Naive thymus-derived CD4-positive, alpha-beta T cell (primary cell): ENCODE results near the gene YIPF5. TPM values are rescaled to one million over a fixed set of nuclear protein-coding genes. Genes with fewer than 3 reads are reported as not detected.
A peak's percentile ranks its signal among the peaks of the same experiment; 100 is the strongest.

Source experiments
- ATAC-seq: fragments of 150-1000 bp; cut with Tn5 transposase; 2 replicates; pipeline ENCODE4 v1.10.0; 2021; ENCODE audit warnings: mild to moderate bottlenecking, moderate library complexity
- CTCF ChIA-PET: fragments of 350-600 bp; sonication (Branson Sonifier 250); formaldehyde crosslinking; loops from one replicate; lab custom pipeline; 2021; ENCODE audit warnings: antibody characterized with exemption; lab: Charles Lee
- POLR2A ChIA-PET: fragments of 350-600 bp; sonication (Branson Sonifier 250); formaldehyde crosslinking; loops from one replicate; lab custom pipeline; 2021; ENCODE audit warnings: antibody characterized with exemption, inconsistent platforms; lab: Charles Lee
- DNase-seq, 9 donors: peaks; one replicate each; pipeline versions ENCODE4 v3.0.0 to v3.0.0-alpha.2; 2020 to 2022; ENCODE audit warnings: mixed read lengths in 1 of 9
- H3K27ac ChIP-seq: one replicate; pipeline ENCODE4 v1.7.0; 2013; ENCODE audit warnings: mild to moderate bottlenecking, low read depth, low read length, moderate library complexity
- H3K27me3 ChIP-seq, 2 donors: one replicate each; pipeline ENCODE4 v1.7.0; 2013; ENCODE audit warnings: low read length in 2 of 2, mild to moderate bottlenecking in 2 of 2, moderate library complexity in 2 of 2; ENCODE audit not compliant: control insufficient read depth in 2 of 2, insufficient read depth in 2 of 2
- H3K36me3 ChIP-seq, 3 experiments: 1 replicate in 2 of 3; 2 replicates in 1 of 3; pipeline ENCODE4 v1.7.0; 2013; ENCODE audit warnings: low read length in 3 of 3, mild to moderate bottlenecking in 3 of 3, moderate library complexity in 1 of 3; ENCODE audit not compliant: insufficient read depth in 3 of 3, control insufficient read depth in 2 of 3
- H3K4me1 ChIP-seq, 2 donors: one replicate each; pipeline ENCODE4 v1.7.0; 2013; ENCODE audit warnings: low read length in 2 of 2, mild to moderate bottlenecking in 2 of 2, moderate library complexity in 1 of 2; ENCODE audit not compliant: control insufficient read depth in 2 of 2, insufficient read depth in 2 of 2
- H3K4me3 ChIP-seq: 2 replicates; pipeline ENCODE4 v1.7.0; 2013; ENCODE audit warnings: mild to moderate bottlenecking, low read length
- H3K9me3 ChIP-seq, 3 experiments: 1 replicate in 2 of 3; 2 replicates in 1 of 3; pipeline ENCODE4 v1.7.0; 2013; ENCODE audit warnings: low read length in 3 of 3; ENCODE audit not compliant: control insufficient read depth in 2 of 3
- H3K27ac Mint-ChIP-seq, 9 donors: one replicate each; pipeline ENCODE4 v1.8.0; 2020 to 2022; ENCODE audit warnings: mixed read lengths in 9 of 9, mild to moderate bottlenecking in 8 of 9, moderate library complexity in 5 of 9, inconsistent platforms in 2 of 9
- H3K27me3 Mint-ChIP-seq, 5 donors: one replicate each; pipeline ENCODE4 v1.8.0; 2021 to 2022; ENCODE audit warnings: mixed read lengths in 5 of 5, mild to moderate bottlenecking in 1 of 5
- H3K36me3 Mint-ChIP-seq, 5 donors: one replicate each; pipeline ENCODE4 v1.8.0; 2020 to 2022; ENCODE audit warnings: mixed read lengths in 5 of 5, mild to moderate bottlenecking in 3 of 5, inconsistent platforms in 1 of 5
- H3K4me1 Mint-ChIP-seq, 7 donors: one replicate each; pipeline ENCODE4 v1.8.0; 2020 to 2022; ENCODE audit warnings: mixed read lengths in 7 of 7, mild to moderate bottlenecking in 3 of 7, inconsistent platforms in 1 of 7
- H3K4me3 Mint-ChIP-seq, 10 donors: one replicate each; pipeline ENCODE4 v1.8.0; 2020 to 2022; ENCODE audit warnings: mild to moderate bottlenecking in 10 of 10, mixed read lengths in 10 of 10, moderate library complexity in 6 of 10, inconsistent platforms in 2 of 10
- H3K9me3 Mint-ChIP-seq, 11 donors: one replicate each; pipeline ENCODE4 v1.8.0; 2020 to 2022; ENCODE audit warnings: mixed read lengths in 11 of 11, mild to moderate bottlenecking in 4 of 11, inconsistent platforms in 1 of 11, moderate library complexity in 1 of 11
- intact Hi-C, 2 donors: fragments of 100-400 bp; cut with micrococcal nuclease; formaldehyde crosslinking; loops; one replicate each; pipeline ENCODE4 v1.15.1; 2023
- polyA plus RNA-seq, 2 donors: library from polyadenylated mRNA; unstranded; fragments of 300-500 nt; fragmentation: Illumina TruSeq; gene quantifications; one replicate each; pipeline ENCODE4 v1.2.3, GENCODE V29; 2021
- total RNA-seq, 6 experiments: library from RNA in 5 of 6; stranded (reverse) in 5 of 6; gene quantifications; 1 replicate in 5 of 6; 2 replicates in 1 of 6; pipeline ENCODE4 v1.2.3 and lab custom pipeline; 2021 to 2026

Gene YIPF5
- total and polyA plus RNA-seq, 7 experiments from 2014 or later = 27.0 to 62.9 (median 48.8) TPM

- Mint-ChIP-seq H3K4me3 (no peak overlapping the region), H3K27ac (no peak overlapping the region), H3K27me3 (peaks cover 6 to 20% (median 10%) of the 10 kb centered on the region in 5 donors), H3K9me3 (no peaks in the 10 kb centered on the region), H3K4me1 (peaks cover 0 to under 1% (median 0%) of the 10 kb centered on the region in 7 donors), H3K36me3 (no peaks in the 10 kb centered on the region)
- Histone ChIP-seq H3K9me3 (no peaks in the 10 kb centered on the region), H3K36me3 (no peaks in the 10 kb centered on the region), H3K27ac (no peak overlapping the region), H3K4me1 (peaks cover 7 to 8% of the 10 kb centered on the region in 2 donors), H3K27me3 (no peaks in the 10 kb centered on the region), H3K4me3 (no peak overlapping the region)
- DNase-seq (no peak), ATAC-seq (no peak)
- CTCF ChIA-PET = interaction anchor here (1.0 kb wide), 1 partner anchor 9 kb away, joined by 3 read pairs; no protein-coding TSS in a partner anchor
- POLR2A ChIA-PET = no interaction called here
- intact Hi-C loops = loop anchor here in 1 of 2 donors (10.0 kb wide), 1 partner anchor 882 kb away; no protein-coding TSS in a partner anchor
Measured at GRCh38 chr5:144196612-144197011, 26.2 kb upstream of the YIPF5 start.

DNA sequence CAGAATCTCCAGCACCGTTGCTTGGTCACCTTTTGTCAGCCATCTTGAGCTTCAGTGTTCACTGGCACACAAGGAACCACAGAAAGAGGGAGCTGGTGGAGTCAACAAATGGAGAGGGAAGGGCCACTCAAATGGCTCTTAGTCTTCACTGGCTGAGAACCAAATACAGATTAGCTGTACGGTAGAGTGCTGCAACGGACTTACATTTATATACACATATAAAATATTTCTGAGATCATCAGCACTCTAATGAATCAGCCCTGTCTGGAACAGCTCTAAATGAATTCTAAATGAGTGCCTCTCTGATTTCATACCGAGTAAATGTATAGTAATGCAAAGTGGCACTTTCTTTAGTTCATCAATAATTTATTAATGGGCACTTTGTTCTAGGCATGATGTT, 25.0 kb upstream of the YIPF5 start:
- no peak for ATAC-seq
- Histone ChIP-seq H3K27ac (no peak overlapping the region), H3K4me3 (no peak overlapping the region), H3K36me3 (no peaks in the 10 kb centered on the region), H3K9me3 (no peaks in the 10 kb centered on the region), H3K4me1 (peaks cover 18 to 20% of the 10 kb centered on the region in 2 donors), H3K27me3 (no peaks in the 10 kb centered on the region)
- Mint-ChIP-seq H3K27ac (no peak overlapping the region), H3K9me3 (no peaks in the 10 kb centered on the region), H3K36me3 (peaks cover 0 to 1% (median 0%) of the 10 kb centered on the region in 5 donors), H3K4me3 (no peak overlapping the region), H3K27me3 (peaks cover 0 to 17% (median 5%) of the 10 kb centered on the region in 5 donors), H3K4me1 (peaks cover 0 to 12% (median 0%) of the 10 kb centered on the region in 7 donors)
- no peak for DNase-seq
- CTCF ChIA-PET = no interaction called here
- intact Hi-C loops = loop anchor here (1.0 to 10.0 kb wide), 2 partner anchors 881 to 1425 kb away; partner anchors contain the start of gene ARHGAP26 (in 1 of the 2)
- POLR2A ChIA-PET = no interaction called here

DNA sequence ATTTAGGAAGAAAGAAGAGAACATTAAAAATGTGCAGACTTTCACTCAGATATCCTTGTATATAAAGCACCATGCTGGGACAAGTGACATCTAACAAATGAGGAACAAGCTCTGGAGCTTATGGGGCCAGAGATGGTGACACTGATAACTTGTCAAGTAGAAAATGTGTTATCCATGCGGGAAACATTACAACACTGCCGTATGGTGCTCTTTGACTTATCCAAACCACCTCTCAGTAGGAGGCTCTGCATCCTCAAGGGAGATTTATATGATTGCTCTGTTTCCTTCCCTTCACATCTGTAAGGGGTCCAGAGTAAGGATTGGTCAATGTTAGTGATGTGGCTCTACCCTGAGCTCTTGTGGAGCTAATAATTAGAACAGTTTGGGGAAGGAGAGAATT, 23.7 kb upstream of the YIPF5 start:
- ATAC-seq (no peak), DNase-seq (no peak)
- intact Hi-C loops = loop anchor here (5.0 to 10.0 kb wide), 9 partner anchors 227 to 1988 kb away; partner anchors contain the start of gene LARS1 (in 1 of the 2)
- Mint-ChIP-seq H3K9me3 (no peaks in the 10 kb centered on the region), H3K4me1 (peaks cover under 1 to 23% (median 9%) of the 10 kb centered on the region in 7 donors), H3K27ac (no peak overlapping the region), H3K36me3 (peaks cover 0 to 4% (median 0%) of the 10 kb centered on the region in 5 donors), H3K27me3 (peaks cover 0 to 12% (median 2%) of the 10 kb centered on the region in 5 donors), H3K4me3 (no peak overlapping the region)
- ChIA-PET CTCF (interaction anchor here (1.3 to 1.7 kb wide), 3 partner anchors 9 to 15 kb away, joined by 3 to 5 read pairs (median 4); no protein-coding TSS in a partner anchor), POLR2A (interaction anchor here (0.9 to 11.3 kb wide), 2 partner anchors 22 to 790 kb away, joined by 3 to 135 read pairs; partner anchors contain the start of genes KCTD16 and YIPF5)
- no peak overlapping the region for H3K27ac ChIP-seq
- peaks cover 29 to 30% of the 10 kb centered on the region in 2 donors for H3K4me1 ChIP-seq
- no peaks in the 10 kb centered on the region for H3K9me3 ChIP-seq
- no peaks in the 10 kb centered on the region for H3K27me3 ChIP-seq
- no peaks in the 10 kb centered on the region for H3K36me3 ChIP-seq
- H3K4me3 ChIP-seq = no peak overlapping the region

DNA sequence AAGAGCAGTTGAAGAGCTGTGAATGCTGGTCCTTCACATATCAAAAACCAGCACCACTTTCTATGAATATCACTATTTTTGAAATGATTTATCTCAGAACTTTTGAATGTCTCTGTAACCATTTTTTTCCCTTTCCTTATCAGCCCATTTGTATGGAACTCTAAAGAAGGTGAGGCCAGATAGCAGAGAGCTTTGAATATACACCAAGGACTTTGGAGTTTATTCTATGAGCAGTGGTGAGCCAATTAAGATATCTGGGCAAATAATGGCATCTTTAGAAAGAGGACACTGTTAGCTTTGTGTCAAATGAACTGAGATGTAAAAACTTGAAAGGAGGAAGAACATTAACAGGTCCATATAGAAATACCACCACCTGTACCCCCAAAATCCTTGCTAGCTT, 22.2 kb upstream of the YIPF5 start:
- DNase-seq (no peak), ATAC-seq (no peak)
- ChIA-PET POLR2A (interaction anchor here (0.7 to 11.3 kb wide), 3 partner anchors 13 to 37 kb away, joined by 3 to 135 read pairs (median 3); partner anchors contain the start of genes KCTD16 and YIPF5), CTCF (interaction anchor here (0.6 to 3.5 kb wide), 11 partner anchors 9 to 1268 kb away, joined by 3 to 25 read pairs (median 4); partner anchors contain the start of genes KCTD16 and YIPF5)
- Mint-ChIP-seq H3K4me3 (no peak overlapping the region), H3K36me3 (peaks cover 0 to 4% (median 0%) of the 10 kb centered on the region in 5 donors), H3K4me1 (peaks cover 15 to 38% (median 17%) of the 10 kb centered on the region in 7 donors), H3K27me3 (peaks cover 0 to 6% (median 0%) of the 10 kb centered on the region in 5 donors), H3K27ac (no peak overlapping the region), H3K9me3 (no peaks in the 10 kb centered on the region)
- H3K4me1 ChIP-seq = peaks cover 44% of the 10 kb centered on the region in 2 donors
- intact Hi-C loops = loop anchor here (1.0 to 10.0 kb wide), 21 partner anchors 9 to 1990 kb away; partner anchors contain the start of genes KCTD16 (in 2 of the 2), YIPF5 (in 2 of the 2) and LARS1 (in 1 of the 2)
- H3K36me3 ChIP-seq = no peaks in the 10 kb centered on the region
- no peaks in the 10 kb centered on the region for H3K9me3 ChIP-seq
- H3K27ac ChIP-seq = peak overlapping the region; percentile 67
- no peaks in the 10 kb centered on the region for H3K27me3 ChIP-seq
- H3K4me3 ChIP-seq = no peak overlapping the region

- ATAC-seq (peak; percentile 73), DNase-seq (peak in 7 of 9 donors; percentile 72 to 88 (median 85))
- H3K9me3 ChIP-seq = no peaks in the 10 kb centered on the region
- H3K36me3 ChIP-seq = no peaks in the 10 kb centered on the region
- H3K27me3 Mint-ChIP-seq = peaks cover 0 to 2% (median 0%) of the 10 kb centered on the region in 5 donors
- H3K9me3 Mint-ChIP-seq = no peaks in the 10 kb centered on the region
- intact Hi-C loops = loop anchor here (1.0 to 10.0 kb wide), 22 partner anchors 9 to 1991 kb away; partner anchors contain the start of genes KCTD16 (in 2 of the 2), LARS1 (in 2 of the 2) and YIPF5 (in 2 of the 2)
- H3K4me1 Mint-ChIP-seq = peaks cover 22 to 45% (median 23%) of the 10 kb centered on the region in 7 donors
- CTCF ChIA-PET = interaction anchor here (0.6 to 3.5 kb wide), 8 partner anchors 10 to 1189 kb away, joined by 3 to 25 read pairs (median 4); partner anchors contain the start of genes KCTD16 and YIPF5
- H3K27ac Mint-ChIP-seq = no peak overlapping the region
- peaks cover 50 to 51% of the 10 kb centered on the region in 2 donors for H3K4me1 ChIP-seq
- POLR2A ChIA-PET = interaction anchor here (1.1 to 11.3 kb wide), 4 partner anchors 14 to 788 kb away, joined by 3 to 135 read pairs (median 33); partner anchors contain the start of genes KCTD16, NR3C1 and YIPF5
- H3K36me3 Mint-ChIP-seq = peaks cover 0 to 4% (median 0%) of the 10 kb centered on the region in 5 donors
- no peak overlapping the region for H3K4me3 Mint-ChIP-seq
- H3K27ac ChIP-seq = peak overlapping the region; percentile 67
- H3K4me3 ChIP-seq = peak overlapping the region; percentile 2
- no peaks in the 10 kb centered on the region for H3K27me3 ChIP-seq
Measured at GRCh38 chr5:144191998-144192397, 21.5 kb upstream of the YIPF5 start.

- DNase-seq = no peak
- Histone ChIP-seq H3K27ac (peak overlapping the region; percentile 67), H3K4me3 (peak overlapping the region; percentile 2), H3K27me3 (no peaks in the 10 kb centered on the region), H3K36me3 (no peaks in the 10 kb centered on the region), H3K4me1 (peaks cover 55% of the 10 kb centered on the region in 2 donors), H3K9me3 (no peaks in the 10 kb centered on the region)
- CTCF ChIA-PET = interaction anchor here (0.6 to 3.5 kb wide), 6 partner anchors 10 to 1188 kb away, joined by 3 to 25 read pairs (median 4); partner anchors contain the start of genes KCTD16 and YIPF5
- POLR2A ChIA-PET = interaction anchor here (0.6 to 11.3 kb wide), 4 partner anchors 19 to 1836 kb away, joined by 3 to 135 read pairs (median 33); partner anchors contain the start of genes KCTD16, NR3C1 and YIPF5
- H3K27ac Mint-ChIP-seq = peak overlapping the region in 1 of 9 donors; percentile 77
- peaks cover 0 to 2% (median 0%) of the 10 kb centered on the region in 5 donors for H3K27me3 Mint-ChIP-seq
- peaks cover 26 to 49% (median 28%) of the 10 kb centered on the region in 7 donors for H3K4me1 Mint-ChIP-seq
- intact Hi-C loops = loop anchor here (2.0 to 10.0 kb wide), 10 partner anchors 224 to 1991 kb away; partner anchors contain the start of gene LARS1 (in 2 of the 2)
- no peak for ATAC-seq
- H3K36me3 Mint-ChIP-seq = peaks cover 0 to 4% (median 0%) of the 10 kb centered on the region in 5 donors
- H3K9me3 Mint-ChIP-seq = no peaks in the 10 kb centered on the region
- H3K4me3 Mint-ChIP-seq = peak overlapping the region in 3 of 10 donors; percentile 31 to 70 (median 48)
Measured at GRCh38 chr5:144191531-144191930, 21.1 kb upstream of the YIPF5 start.
